ENCODE results near the gene HUWE1. TPM values are rescaled to one million over a fixed set of nuclear protein-coding genes. Genes with fewer than 3 reads are reported as not detected.

The HUWE1 gene
- total and polyA plus RNA-seq, 9 of the 15 experiments (the other 6 are each of a cell fraction or from before 2014, with no cell fraction given) = 23.9 to 204 (median 65.1) TPM

DNA sequence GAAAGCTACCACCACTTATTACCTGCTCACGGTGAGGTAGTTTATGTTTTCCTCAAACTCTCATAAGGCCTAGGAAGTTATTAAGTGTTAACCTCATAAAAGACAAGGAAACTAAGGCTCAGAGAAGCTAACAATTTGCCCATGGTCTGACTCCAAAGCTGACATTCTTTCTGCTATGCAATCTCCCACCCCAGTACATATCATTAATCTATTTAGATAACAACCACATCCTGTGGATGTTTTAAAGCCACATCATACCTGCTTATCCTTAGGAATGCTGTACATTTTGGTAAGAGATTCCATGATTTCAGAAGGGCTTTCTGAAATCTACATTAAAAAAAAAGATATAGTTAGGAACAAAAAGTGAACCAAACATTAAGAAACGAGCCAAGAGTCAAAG, 55.4 kb downstream of the HUWE1 start (continued):
- TF ChIP-seq, protein P1, sequence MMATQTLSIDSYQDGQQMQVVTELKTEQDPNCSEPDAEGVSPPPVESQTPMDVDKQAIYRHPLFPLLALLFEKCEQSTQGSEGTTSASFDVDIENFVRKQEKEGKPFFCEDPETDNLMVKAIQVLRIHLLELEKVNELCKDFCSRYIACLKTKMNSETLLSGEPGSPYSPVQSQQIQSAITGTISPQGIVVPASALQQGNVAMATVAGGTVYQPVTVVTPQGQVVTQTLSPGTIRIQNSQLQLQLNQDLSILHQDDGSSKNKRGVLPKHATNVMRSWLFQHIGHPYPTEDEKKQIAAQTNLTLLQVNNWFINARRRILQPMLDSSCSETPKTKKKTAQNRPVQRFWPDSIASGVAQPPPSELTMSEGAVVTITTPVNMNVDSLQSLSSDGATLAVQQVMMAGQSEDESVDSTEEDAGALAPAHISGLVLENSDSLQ (IDR thresholded peaks at IDR 0.05) = no peak
- TF ChIP-seq ZNF445 (CRISPR knock-in tag; IDR thresholded peaks at IDR 0.05; ENCODE audit: low read depth) (no peak), ZNF184 (CRISPR knock-in tag; IDR thresholded peaks at IDR 0.05) (no peak), POLR2AphosphoS5 (IDR thresholded peaks at IDR 0.05; ENCODE audit: control insufficient read depth, insufficient read depth, low read depth, low read length) (no peak), L3MBTL2 (IDR thresholded peaks at IDR 0.05) (no peak), ZNF707 (CRISPR knock-in tag; conservative IDR thresholded peaks at IDR 0.05) (no peak), MCM7 (IDR thresholded peaks at IDR 0.05) (no peak)
- TF ChIP-seq, protein P2, sequence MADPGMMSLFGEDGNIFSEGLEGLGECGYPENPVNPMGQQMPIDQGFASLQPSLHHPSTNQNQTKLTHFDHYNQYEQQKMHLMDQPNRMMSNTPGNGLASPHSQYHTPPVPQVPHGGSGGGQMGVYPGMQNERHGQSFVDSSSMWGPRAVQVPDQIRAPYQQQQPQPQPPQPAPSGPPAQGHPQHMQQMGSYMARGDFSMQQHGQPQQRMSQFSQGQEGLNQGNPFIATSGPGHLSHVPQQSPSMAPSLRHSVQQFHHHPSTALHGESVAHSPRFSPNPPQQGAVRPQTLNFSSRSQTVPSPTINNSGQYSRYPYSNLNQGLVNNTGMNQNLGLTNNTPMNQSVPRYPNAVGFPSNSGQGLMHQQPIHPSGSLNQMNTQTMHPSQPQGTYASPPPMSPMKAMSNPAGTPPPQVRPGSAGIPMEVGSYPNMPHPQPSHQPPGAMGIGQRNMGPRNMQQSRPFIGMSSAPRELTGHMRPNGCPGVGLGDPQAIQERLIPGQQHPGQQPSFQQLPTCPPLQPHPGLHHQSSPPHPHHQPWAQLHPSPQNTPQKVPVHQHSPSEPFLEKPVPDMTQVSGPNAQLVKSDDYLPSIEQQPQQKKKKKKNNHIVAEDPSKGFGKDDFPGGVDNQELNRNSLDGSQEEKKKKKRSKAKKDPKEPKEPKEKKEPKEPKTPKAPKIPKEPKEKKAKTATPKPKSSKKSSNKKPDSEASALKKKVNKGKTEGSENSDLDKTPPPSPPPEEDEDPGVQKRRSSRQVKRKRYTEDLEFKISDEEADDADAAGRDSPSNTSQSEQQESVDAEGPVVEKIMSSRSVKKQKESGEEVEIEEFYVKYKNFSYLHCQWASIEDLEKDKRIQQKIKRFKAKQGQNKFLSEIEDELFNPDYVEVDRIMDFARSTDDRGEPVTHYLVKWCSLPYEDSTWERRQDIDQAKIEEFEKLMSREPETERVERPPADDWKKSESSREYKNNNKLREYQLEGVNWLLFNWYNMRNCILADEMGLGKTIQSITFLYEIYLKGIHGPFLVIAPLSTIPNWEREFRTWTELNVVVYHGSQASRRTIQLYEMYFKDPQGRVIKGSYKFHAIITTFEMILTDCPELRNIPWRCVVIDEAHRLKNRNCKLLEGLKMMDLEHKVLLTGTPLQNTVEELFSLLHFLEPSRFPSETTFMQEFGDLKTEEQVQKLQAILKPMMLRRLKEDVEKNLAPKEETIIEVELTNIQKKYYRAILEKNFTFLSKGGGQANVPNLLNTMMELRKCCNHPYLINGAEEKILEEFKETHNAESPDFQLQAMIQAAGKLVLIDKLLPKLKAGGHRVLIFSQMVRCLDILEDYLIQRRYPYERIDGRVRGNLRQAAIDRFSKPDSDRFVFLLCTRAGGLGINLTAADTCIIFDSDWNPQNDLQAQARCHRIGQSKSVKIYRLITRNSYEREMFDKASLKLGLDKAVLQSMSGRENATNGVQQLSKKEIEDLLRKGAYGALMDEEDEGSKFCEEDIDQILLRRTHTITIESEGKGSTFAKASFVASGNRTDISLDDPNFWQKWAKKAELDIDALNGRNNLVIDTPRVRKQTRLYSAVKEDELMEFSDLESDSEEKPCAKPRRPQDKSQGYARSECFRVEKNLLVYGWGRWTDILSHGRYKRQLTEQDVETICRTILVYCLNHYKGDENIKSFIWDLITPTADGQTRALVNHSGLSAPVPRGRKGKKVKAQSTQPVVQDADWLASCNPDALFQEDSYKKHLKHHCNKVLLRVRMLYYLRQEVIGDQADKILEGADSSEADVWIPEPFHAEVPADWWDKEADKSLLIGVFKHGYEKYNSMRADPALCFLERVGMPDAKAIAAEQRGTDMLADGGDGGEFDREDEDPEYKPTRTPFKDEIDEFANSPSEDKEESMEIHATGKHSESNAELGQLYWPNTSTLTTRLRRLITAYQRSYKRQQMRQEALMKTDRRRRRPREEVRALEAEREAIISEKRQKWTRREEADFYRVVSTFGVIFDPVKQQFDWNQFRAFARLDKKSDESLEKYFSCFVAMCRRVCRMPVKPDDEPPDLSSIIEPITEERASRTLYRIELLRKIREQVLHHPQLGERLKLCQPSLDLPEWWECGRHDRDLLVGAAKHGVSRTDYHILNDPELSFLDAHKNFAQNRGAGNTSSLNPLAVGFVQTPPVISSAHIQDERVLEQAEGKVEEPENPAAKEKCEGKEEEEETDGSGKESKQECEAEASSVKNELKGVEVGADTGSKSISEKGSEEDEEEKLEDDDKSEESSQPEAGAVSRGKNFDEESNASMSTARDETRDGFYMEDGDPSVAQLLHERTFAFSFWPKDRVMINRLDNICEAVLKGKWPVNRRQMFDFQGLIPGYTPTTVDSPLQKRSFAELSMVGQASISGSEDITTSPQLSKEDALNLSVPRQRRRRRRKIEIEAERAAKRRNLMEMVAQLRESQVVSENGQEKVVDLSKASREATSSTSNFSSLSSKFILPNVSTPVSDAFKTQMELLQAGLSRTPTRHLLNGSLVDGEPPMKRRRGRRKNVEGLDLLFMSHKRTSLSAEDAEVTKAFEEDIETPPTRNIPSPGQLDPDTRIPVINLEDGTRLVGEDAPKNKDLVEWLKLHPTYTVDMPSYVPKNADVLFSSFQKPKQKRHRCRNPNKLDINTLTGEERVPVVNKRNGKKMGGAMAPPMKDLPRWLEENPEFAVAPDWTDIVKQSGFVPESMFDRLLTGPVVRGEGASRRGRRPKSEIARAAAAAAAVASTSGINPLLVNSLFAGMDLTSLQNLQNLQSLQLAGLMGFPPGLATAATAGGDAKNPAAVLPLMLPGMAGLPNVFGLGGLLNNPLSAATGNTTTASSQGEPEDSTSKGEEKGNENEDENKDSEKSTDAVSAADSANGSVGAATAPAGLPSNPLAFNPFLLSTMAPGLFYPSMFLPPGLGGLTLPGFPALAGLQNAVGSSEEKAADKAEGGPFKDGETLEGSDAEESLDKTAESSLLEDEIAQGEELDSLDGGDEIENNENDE (IDR thresholded peaks at IDR 0.05; ENCODE audit: low read depth, low read length) = no peak

All from K562 (cell line).